HG03139 (cell line): ENCODE measurements around the gene FNDC11.
A peak's percentile ranks its signal among the peaks of the same experiment; 100 is the strongest.
"Not testable (repeated sequence)": the region's sequence is repeated elsewhere in the genome, so short reads cannot be mapped to it uniquely, and the experiment has no call there.

Source experiments
- ATAC-seq: cut with Tn5 transposase; IDR thresholded peaks from one replicate; pipeline ENCODE4 v1.9.1; 2021; ENCODE audit not compliant: unreplicated experiment

Gene FNDC11

DNA sequence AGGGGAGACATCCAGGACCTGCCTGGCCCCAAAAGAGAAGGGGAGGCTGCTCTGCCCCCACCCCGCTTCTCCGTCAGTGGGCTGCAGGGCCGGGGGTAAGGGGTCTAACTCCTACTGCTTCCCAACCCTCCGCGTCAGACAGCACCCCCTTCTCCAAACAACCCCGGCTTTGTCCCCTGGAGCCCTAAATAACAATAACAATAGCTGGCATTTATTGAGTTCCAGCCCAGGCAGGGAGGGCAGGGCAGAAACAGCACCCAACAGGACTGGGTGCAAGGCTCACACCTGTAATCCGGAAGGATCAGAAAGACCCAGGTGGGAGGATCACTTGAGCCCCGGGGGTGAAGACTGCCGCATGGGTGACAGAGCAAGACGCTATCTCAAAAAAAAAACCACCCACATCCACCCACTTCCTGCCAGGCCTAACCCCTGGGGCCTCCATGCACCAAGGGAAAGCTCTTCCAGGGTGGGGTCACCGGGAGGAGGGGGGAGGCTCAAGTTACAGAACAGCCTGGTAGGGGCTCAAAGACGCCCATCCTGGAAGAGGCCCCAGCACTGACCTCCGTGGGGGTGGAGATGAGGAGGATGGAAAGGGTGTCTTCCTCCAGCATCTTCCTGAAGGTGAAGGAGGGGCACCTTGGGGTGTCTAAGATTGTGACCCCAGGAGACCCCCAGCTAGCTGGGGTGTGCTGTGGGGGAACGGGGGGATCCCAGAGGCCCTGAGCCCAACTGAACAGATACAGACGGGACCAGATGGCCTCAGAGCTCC, 1.3 kb upstream of the FNDC11 start:
- peak; percentile 34 for ATAC-seq

DNA sequence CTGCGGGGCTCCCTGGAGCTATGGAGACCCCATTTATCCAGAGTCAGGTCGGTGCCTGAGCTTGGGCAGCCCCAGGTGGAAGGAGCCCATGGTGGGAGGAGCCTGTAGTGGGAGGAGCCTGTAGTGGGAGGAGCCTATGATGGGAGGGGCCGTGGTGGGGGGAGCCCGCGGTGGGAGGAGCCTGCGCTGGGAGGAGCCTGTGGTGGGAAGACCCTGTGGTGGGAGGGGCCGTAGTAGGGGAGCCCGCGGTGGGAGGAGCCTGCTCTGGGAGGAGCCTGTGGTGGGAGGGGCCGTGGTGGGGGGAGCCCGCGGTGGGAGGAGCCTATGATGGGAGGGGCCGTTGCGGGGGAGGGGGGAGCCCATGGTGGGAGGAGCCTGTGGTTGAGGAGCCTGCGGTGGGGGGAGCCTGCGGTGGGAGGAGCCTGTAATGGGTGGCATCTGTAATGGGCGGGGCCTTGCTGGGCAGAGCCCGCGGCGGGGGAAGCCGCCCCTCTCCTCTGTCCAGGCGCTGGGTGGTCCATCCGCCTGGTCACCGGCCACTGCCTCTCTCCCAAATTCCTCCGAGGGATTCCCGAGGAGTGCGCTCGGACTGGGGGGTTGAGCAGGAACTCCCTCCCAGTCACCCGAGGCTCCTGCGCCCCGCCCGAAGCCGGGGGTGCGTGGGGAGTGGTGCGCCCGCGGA, 567 bp upstream of the FNDC11 start:
- ATAC-seq, result peak; percentile 29

GRCh38 chr20:63554361-63555278, 661 bp downstream of the FNDC11 start:
- no peak for ATAC-seq

DNA sequence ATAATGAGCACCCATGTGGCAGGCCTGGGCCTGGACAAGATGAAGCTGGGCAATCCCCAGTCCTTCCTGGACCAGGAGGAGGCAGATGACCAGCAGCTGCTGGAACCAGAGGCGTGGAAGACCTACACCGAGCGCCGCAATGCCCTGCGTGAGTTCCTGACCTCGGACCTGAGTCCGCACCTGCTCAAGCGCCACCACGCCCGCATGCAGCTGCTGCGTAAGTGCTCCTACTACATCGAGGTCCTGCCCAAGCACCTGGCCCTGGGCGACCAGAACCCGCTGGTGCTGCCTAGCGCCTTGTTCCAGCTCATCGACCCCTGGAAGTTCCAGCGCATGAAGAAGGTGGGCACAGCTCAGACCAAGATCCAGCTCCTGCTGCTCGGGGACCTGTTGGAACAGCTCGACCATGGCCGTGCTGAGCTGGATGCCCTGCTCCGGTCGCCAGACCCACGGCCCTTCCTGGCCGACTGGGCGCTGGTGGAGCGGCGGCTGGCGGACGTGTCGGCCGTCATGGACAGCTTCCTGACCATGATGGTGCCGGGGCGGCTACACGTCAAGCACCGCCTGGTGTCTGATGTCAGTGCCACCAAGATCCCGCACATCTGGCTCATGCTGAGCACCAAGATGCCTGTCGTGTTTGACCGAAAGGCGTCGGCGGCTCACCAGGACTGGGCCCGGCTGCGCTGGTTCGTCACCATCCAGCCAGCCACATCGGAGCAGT, 1.9 kb downstream of the FNDC11 start:
- no peak for ATAC-seq

- no peak for ATAC-seq
Measured at GRCh38 chr20:63556873-63557478, 3.0 kb downstream of the FNDC11 start.

DNA sequence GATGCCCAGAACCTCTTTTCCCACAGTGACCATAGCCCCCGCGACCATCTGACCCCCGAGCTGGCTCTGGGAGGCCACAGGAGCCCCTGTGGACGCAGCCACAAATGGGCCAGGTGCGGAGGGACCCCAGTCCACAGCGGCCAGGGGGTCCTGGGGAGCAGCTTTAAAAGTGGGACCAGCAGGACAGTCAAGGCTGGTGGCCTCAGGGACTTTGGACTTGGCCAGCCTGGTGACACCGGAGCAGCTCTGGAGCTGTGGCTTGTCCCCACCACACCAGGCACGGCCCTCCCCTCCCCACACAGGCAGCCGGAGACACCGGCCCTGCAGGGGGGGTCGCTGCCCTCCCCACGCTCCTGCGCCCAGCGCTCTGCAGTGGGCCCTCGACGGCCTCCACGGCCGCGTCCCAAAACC, 3.5 kb downstream of the FNDC11 start:
- ATAC-seq, result no peak

DNA sequence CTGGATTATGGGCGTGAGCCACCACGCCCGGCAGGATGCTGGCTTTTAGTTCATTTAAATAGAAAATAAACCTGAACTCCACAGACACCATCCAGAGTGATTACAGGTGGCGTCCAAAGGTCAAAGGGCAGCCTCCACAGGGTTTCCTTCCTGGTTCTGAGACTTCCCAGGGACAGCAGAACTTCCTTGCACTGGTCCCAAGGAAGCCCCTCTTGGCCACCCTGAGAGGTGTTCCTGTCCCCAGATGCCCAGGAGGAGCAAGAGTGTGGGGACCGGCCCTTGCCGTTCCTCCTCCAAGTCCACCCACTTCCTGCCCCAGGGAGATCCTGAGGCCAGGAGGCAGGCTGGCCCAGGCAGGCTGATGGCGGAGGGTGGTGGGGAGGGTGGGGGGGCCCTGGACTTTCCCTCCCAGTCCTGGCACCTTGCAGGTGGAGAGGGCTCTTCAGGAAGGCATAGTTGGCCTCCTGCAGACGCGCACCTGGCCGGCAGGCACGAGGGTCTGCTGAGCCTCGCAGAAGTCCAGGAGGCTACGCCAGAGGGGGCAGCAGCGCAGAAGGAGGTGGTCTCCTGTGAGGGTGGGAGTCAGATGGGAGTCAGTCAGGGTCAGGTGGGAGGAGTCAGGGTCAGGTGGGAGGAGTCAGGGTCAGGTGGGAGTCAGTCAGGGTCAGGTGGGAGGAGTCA, 5.0 kb downstream of the FNDC11 start:
- no peak for ATAC-seq

- ATAC-seq, result not testable (repeated sequence)
Measured at GRCh38 chr20:63559485-63560332, 5.8 kb downstream of the FNDC11 start.

DNA sequence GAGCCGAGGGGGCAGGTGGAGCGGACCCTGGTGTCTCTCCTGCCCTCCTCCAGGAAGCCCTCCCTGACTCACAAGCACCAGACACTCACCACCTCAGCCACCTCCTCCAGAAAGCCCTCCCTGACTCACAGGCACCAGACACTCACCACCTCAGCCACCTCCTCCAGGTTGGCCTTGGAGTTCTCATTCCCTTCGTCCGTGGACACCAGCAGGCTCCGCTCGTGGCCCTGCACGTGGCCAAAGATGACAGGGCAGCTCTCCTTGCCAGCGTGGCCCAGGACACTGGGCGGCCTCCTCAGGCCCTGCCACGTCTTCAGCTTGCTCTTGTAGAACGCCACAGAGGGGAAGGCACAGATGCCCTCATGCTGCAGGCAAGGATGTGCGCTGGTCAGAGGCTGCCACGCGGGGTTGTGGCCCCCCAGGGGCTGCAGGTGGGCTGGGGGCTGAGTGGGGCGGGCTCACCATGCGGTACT, 6.4 kb downstream of the FNDC11 start:
- ATAC-seq, result no peak

DNA sequence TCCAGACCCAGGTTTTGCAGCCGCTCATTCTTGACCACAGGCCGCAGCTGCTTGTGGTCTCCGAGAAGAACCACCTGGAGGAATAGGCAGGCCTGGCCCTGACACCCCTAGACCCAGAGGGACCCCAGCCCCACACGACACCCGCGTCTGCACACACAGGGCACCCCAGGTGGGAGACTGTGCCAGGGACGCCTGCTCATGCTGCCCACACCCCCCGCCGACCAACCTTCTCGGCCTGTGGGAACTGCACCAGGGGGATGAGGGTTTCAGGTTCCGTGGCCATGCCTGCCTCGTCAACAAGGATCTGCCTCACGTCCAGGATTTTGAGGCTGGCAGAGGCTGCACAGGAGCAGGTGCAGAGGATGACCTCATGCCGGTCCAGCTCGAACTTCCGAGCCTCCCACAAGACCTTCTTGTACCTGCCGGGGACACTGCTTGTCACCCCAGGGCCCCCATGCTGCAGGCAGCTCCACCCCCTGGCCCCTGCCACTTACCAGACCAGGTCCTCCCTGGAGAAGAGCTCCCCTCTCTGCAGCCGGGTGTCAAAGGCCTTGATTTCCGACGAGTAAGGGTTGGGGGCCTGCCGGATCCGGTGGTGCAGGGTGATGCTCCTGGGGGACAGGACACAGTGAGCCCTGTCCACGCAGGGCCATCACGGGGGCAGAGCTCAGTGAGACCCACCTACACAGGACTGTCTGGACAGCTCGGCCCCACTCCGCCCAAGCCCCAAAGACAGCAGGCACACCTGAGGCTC, 7.1 kb downstream of the FNDC11 start:
- no peak for ATAC-seq

- no peak for ATAC-seq
Measured at GRCh38 chr20:63561624-63562396, 7.9 kb downstream of the FNDC11 start.

DNA sequence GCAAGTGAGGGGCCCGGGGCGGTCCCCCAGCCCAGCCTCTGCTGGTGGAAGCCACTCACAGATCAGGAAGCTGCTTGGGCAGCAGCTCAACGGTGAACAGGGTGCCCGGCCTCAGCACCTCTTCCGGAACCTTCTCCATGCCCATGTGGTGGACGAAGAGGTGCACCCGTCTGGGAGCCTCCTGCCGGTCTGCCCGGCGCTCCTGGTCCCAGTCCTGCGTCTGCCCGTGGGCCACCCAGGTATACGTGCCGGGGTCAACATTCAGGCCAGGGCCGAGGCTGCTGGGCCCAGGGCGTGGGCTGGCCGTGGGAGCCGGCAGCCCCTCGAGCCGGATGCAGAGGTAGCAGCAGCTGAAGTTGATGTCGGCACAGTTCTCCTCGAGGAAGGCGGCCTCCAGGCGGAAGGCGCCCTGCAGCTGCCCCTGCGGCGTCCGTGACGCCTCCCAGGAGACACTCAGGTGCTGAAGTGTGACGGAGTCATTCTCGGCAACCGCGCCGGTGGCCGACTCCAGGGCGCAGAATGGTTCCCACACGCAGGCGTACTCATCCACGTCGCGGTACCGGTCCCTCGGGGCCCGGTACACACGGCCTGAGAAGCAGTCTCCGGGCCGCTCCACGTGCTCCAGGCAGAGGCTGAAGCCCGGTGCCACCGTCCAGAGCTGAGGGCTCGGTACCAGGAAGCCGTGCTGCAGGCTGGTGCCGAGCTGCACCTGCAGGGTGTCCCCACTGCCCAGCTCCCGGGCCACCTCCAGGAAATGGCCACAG, 8.7 kb downstream of the FNDC11 start:
- no peak for ATAC-seq

DNA sequence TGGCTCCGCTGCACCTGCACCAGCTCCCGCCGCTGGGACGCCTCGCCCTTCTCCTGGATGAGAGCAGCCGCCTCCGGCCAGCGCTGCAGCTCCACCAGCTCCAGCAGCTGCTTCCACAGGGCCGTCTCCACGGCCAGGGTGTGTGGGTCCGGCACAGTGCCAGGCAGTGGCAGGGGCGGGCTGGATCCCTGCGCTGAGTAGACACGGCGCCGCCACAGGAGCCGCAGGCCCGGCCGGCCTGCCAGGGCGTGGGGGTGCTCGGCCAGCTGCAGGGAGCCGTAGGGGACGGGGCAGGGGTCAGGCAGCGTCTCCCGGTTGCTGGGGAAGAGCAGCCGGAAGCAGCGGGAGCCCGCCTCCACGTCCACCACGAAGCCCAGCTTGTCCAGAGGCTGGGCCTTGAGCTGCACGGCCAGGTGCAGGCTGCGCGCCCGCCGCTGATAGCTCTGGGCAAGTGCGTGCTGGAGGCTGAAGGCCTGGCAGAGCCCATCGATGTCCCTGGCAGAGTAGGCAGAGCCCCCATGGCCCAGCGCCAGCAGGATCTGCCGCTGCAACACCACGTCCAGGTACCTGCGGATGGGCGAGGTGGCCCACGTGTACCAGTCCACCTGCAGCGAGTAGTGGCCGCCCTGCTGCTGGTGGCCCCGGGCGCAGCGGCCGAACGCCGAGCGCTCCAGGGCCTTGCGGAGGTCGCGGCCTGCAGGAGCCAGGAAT, 9.4 kb downstream of the FNDC11 start:
- ATAC-seq, result no peak

GRCh38 chr20:63564036-63564810, 10.3 kb downstream of the FNDC11 start:
- ATAC-seq, result no peak

DNA sequence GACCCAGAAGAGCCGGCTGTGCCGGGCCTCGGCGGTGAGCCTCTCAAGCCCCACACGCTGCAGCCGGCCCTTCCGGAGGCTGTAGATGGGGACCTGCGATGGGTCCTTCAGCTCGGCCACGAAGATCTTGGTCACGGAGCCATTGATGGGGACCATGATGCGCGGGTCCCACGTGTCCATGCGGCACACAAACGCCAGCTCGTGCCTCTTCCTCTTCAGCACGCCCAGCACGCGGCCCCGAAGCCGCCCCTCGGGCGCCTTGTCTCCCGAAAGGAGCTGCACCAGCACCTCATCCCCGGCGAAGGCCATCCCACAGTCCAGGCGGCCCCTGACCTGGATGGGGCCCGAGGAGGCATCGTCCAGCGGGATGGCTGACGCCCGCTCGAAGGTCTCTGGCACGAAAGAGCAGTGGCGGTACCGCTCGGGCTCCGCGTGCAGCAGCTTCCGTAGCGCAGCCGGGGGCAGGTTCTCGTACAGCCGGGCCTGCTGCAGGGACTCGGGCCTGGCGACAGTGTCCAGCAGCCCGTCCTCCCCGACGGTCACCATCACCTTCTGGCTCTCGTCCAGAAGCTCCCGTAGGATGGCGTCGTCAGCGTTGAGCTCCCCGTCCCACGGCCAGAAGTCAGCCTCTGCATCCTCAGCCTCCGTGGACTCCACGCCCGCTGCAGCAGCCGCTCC, 11.2 kb downstream of the FNDC11 start:
- ATAC-seq, result no peak
